Ovary (tissue), 3 donors: Measurements from ENCODE around the gene ALDH1A3.

Experiments used
- EP300 ChIP-seq: sonication (generic); formaldehyde crosslinking; IDR thresholded peaks from one replicate; pipeline ENCODE4 v1.6.1; 2017; ENCODE audit warnings: antibody characterized with exemption
- TF ChIP-seq, protein P1 (sequence below), 3 donors: fragments of 450-650 bp in 2 of 3; fragments of 200-600 bp in 1 of 3; IDR thresholded peaks; one replicate each; pipeline versions ENCODE4 v1.5.1 to v1.8.0; 2016 to 2022; ENCODE audit warnings: antibody characterized with exemption in 3 of 3, mild to moderate bottlenecking in 1 of 3
- donor health status: DM: no; HTN: no; CAD: no.

DNA sequence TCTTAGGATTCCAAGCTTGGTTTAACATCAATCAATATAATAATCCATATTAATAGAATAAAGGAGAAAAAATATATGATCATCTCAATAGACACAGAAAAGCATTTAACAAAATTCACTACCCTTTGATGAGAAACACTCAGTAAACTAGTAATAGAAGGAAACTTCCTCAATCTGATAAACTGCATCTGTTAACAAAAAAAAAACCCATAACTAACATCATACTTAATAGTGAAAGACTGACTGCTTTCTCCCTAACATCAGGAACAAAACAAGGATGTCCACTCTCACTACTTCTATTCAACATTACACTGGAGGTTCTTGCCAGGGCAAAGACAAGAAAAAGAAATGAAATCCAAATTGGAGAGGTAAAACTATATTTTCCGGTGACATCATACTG is 70.1 kb downstream of the ALDH1A3 start:
- TF ChIP-seq EP300 = no peak
- TF ChIP-seq, protein P1, sequence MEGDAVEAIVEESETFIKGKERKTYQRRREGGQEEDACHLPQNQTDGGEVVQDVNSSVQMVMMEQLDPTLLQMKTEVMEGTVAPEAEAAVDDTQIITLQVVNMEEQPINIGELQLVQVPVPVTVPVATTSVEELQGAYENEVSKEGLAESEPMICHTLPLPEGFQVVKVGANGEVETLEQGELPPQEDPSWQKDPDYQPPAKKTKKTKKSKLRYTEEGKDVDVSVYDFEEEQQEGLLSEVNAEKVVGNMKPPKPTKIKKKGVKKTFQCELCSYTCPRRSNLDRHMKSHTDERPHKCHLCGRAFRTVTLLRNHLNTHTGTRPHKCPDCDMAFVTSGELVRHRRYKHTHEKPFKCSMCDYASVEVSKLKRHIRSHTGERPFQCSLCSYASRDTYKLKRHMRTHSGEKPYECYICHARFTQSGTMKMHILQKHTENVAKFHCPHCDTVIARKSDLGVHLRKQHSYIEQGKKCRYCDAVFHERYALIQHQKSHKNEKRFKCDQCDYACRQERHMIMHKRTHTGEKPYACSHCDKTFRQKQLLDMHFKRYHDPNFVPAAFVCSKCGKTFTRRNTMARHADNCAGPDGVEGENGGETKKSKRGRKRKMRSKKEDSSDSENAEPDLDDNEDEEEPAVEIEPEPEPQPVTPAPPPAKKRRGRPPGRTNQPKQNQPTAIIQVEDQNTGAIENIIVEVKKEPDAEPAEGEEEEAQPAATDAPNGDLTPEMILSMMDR (IDR thresholded peaks at IDR 0.05) = no peak
